ENCODE results near the gene LIF.

DNA sequence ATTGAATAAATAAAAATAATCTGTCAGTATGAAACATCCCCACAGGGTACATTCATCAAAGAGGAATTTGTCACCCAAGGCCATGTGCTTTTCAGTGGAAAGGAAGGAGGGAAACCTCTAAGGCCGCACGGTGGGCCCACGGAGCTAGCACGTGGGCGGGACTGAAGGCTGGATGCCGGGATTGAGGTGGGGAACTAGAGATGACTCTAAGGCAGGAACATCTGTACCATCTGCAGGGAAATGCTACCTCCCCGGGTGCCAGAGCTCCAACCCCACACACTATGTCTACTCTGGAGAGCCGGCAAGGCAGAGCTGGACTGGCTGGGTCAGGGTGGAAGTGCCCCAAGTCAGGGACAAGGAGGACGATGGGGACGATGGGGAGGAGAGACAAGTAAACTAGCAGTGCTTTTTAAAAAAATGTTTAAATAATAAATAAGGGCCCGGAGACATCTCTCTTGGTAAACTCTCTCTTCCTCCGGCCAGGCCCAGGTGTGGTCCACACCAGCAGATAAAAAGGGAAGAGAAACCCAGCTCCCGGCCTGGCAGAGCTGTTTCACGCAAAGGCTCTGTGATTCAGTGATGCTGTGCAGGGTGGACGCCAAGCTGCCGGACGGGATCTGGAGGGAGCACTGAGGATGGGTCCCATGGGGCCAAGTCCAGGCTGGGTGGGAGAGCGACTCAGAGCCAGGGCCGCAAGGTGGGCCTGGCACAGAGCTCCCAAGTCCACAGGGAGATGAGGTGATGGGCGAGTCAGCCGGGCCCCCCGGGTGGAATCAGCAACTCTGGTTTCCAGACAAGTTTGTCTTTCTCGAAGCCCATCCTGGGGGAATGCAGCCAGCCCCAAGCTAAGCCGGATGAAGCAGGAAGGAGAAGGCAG is 5.8 kb downstream of the LIF start:
- TF ChIP-seq, protein P1, sequence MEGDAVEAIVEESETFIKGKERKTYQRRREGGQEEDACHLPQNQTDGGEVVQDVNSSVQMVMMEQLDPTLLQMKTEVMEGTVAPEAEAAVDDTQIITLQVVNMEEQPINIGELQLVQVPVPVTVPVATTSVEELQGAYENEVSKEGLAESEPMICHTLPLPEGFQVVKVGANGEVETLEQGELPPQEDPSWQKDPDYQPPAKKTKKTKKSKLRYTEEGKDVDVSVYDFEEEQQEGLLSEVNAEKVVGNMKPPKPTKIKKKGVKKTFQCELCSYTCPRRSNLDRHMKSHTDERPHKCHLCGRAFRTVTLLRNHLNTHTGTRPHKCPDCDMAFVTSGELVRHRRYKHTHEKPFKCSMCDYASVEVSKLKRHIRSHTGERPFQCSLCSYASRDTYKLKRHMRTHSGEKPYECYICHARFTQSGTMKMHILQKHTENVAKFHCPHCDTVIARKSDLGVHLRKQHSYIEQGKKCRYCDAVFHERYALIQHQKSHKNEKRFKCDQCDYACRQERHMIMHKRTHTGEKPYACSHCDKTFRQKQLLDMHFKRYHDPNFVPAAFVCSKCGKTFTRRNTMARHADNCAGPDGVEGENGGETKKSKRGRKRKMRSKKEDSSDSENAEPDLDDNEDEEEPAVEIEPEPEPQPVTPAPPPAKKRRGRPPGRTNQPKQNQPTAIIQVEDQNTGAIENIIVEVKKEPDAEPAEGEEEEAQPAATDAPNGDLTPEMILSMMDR (IDR thresholded peaks at IDR 0.05 in 4 of 5, conservative IDR thresholded peaks at IDR 0.05 in 1 of 5), result no peak
- TF ChIP-seq POLR2A (IDR thresholded peaks at IDR 0.05), result no peak
